ENCODE measurements around the gene GAST. TPM values are rescaled to one million over a fixed set of nuclear protein-coding genes. Genes with fewer than 3 reads are reported as not detected.

The GAST gene, protein sequence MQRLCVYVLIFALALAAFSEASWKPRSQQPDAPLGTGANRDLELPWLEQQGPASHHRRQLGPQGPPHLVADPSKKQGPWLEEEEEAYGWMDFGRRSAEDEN
- total RNA-seq (2022; extraction: Qiagen RNA extraction; ENCODE audit: low read depth) = 0.14 TPM in 1 of 5 replicates, not detected in the others

GRCh38 chr17:41711669-41712400 is at the start of gene GAST:
GAST (plus strand) TSS chr17:41712331; CDS start chr17:41715437, 3,106 bp downstream.

DNA sequence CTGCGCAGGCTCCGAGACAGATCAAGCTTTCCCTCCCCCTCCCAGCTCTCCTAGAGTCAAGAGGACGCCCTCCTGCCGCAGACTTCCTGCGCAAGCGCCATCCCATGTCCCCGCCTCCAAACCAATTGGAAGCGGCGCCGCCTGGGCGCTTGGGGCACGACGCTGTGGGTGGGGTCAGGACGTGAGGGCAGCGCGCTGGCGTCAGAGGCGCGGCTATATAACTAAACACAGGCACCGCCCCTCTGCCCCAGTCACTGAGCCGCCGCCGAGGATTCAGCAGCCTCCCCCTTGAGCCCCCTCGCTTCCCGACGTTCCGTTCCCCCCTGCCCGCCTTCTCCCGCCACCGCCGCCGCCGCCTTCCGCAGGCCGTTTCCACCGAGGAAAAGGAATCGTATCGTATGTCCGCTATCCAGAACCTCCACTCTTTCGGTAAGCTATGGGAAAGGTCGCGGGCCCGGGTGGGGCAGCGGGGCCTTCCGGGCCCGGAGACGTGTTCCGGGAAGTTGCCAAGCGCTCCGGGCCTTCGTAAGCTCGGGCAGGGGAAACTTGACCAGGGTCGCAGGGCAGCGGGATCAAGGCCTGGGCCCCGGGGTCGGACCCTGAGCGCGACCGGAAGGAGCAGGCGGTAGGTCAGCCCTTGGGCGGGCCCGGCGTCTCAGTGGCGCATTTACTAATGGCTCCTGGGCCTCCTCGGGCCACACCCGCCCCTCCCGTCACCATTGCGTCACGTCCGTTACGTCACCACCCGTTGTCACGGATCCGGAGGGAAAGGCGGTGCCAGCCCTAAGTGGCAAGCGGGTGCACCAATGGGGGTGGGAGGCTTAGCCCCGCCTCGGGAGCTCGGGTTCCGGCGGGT is 23.3 kb upstream of the GAST start, which contains the start of gene EIF1:
EIF1 (plus strand) TSS at position 245 of the 856 bp plus-strand sequence; CDS start at position 399, 154 bp downstream.

GRCh38 chr17:41734139-41734948 is 22.2 kb downstream of the GAST start, which contains the start of gene HAP1:
HAP1 (minus strand) TSS chr17:41734643; CDS start chr17:41734634, 9 bp downstream.

Other genes with a start within 250 kb of the GAST start
- gene KRT32, start 244.9 kb upstream of the GAST start, total RNA-seq (2022; extraction: Qiagen RNA extraction; ENCODE audit: low read depth) = 0.06 to 0.08 TPM in 2 of 5 replicates, not detected in the others
- not detected in 5 replicates for gene KRT35, start 231.2 kb upstream of the GAST start, total RNA-seq (2022; extraction: Qiagen RNA extraction; ENCODE audit: low read depth)
- gene KRT36, start 222.4 kb upstream of the GAST start, total RNA-seq (2022; extraction: Qiagen RNA extraction; ENCODE audit: low read depth) = not detected in 5 replicates
- 0.16 to 0.30 TPM (median 0.20 TPM) in 5 replicates for gene KRT13, start 206.7 kb upstream of the GAST start, total RNA-seq (2022; extraction: Qiagen RNA extraction; ENCODE audit: low read depth)
- 3.5 to 6.2 TPM (median 5.4 TPM) in 5 replicates for gene KRT15, start 193.4 kb upstream of the GAST start, total RNA-seq (2022; extraction: Qiagen RNA extraction; ENCODE audit: low read depth)
- gene KRT19, start 184.0 kb upstream of the GAST start, total RNA-seq (2022; extraction: Qiagen RNA extraction; ENCODE audit: low read depth) = 43.9 to 68.3 TPM (median 57.0 TPM) in 5 replicates
- gene KRT9, start 140.3 kb upstream of the GAST start, total RNA-seq (2022; extraction: Qiagen RNA extraction; ENCODE audit: low read depth) = not detected in 5 replicates
- 0.14 to 0.30 TPM (median 0.16 TPM) in 3 of 5 replicates, not detected in the others for gene KRT14, start 125.4 kb upstream of the GAST start, total RNA-seq (2022; extraction: Qiagen RNA extraction; ENCODE audit: low read depth)
- 0.43 to 0.96 TPM (median 0.73 TPM) in 5 replicates for gene KRT16, start 99.6 kb upstream of the GAST start, total RNA-seq (2022; extraction: Qiagen RNA extraction; ENCODE audit: low read depth)
- gene KRT17, start 87.8 kb upstream of the GAST start, total RNA-seq (2022; extraction: Qiagen RNA extraction; ENCODE audit: low read depth) = 0.77 to 1.2 TPM (median 1.1 TPM) in 5 replicates
- gene EIF1, start 23.4 kb upstream of the GAST start, total RNA-seq (2022; extraction: Qiagen RNA extraction; ENCODE audit: low read depth) = 1,218 to 1,665 TPM (median 1,423 TPM) in 5 replicates
- gene HAP1, start 22.3 kb downstream of the GAST start, total RNA-seq (2022; extraction: Qiagen RNA extraction; ENCODE audit: low read depth) = 1.2 to 1.9 TPM (median 1.7 TPM) in 5 replicates
- gene JUP, start 74.4 kb downstream of the GAST start, total RNA-seq (2022; extraction: Qiagen RNA extraction; ENCODE audit: low read depth) = 84.4 to 128 TPM (median 119 TPM) in 5 replicates
- 28.2 to 40.1 TPM (median 37.2 TPM) in 5 replicates for gene P3H4, start 99.6 kb downstream of the GAST start, total RNA-seq (2022; extraction: Qiagen RNA extraction; ENCODE audit: low read depth)
- 94.4 to 120 TPM (median 107 TPM) in 5 replicates for gene FKBP10, start 100.7 kb downstream of the GAST start, total RNA-seq (2022; extraction: Qiagen RNA extraction; ENCODE audit: low read depth)
- 100 to 115 TPM (median 113 TPM) in 5 replicates for gene NT5C3B, start 123.9 kb downstream of the GAST start, total RNA-seq (2022; extraction: Qiagen RNA extraction; ENCODE audit: low read depth)
- 0.03 TPM in 1 of 5 replicates, not detected in the others for gene KLHL10, start 125.5 kb downstream of the GAST start, total RNA-seq (2022; extraction: Qiagen RNA extraction; ENCODE audit: low read depth)
- gene KLHL11, start 153.1 kb downstream of the GAST start, total RNA-seq (2022; extraction: Qiagen RNA extraction; ENCODE audit: low read depth) = 2.2 to 4.6 TPM (median 2.8 TPM) in 5 replicates
- gene ACLY, start 206.6 kb downstream of the GAST start, total RNA-seq (2022; extraction: Qiagen RNA extraction; ENCODE audit: low read depth) = 261 to 324 TPM (median 311 TPM) in 5 replicates
- gene ODAD4, start 218.3 kb downstream of the GAST start, total RNA-seq (2022; extraction: Qiagen RNA extraction; ENCODE audit: low read depth) = 1.1 to 2.4 TPM (median 1.7 TPM) in 5 replicates

Measured in A549 treated with CpdA at 1 μM for 4 hours (cell line).